B cell (primary cell): ENCODE data around the gene KLHL26. TPM values are rescaled to one million over a fixed set of nuclear protein-coding genes. Genes with fewer than 3 reads are reported as not detected.

Source experiments
- ATAC-seq: fragments of 200-7000 bp; cut with Tn5 transposase; one replicate; pipeline ENCODE4 v1.10.0; 2021; ENCODE audit warnings: low read depth, mild to moderate bottlenecking, moderate number of reproducible peaks, moderate library complexity
- CTCF ChIA-PET: fragments of 350-600 bp; sonication (Branson Sonifier 250); formaldehyde crosslinking; loops from one replicate; lab custom pipeline; 2021; ENCODE audit warnings: antibody characterized with exemption, inconsistent platforms; lab: Charles Lee
- POLR2A ChIA-PET: fragments of 350-600 bp; sonication (Branson Sonifier 250); formaldehyde crosslinking; loops from one replicate; lab custom pipeline; 2021; ENCODE audit warnings: antibody characterized with exemption; lab: Charles Lee
- DNase-seq: peaks from one replicate; pipeline ENCODE4 v3.0.0; 2013
- H2AFZ ChIP-seq: 2 replicates; pipeline ENCODE4 v1.6.1; 2012; ENCODE audit warnings: mild to moderate bottlenecking, low read depth, low read length; ENCODE audit not compliant: insufficient read depth, poor library complexity, severe bottlenecking
- H3K27ac ChIP-seq, 2 donors: 1 replicate in 1 of 2; 2 replicates in 1 of 2; pipeline ENCODE4 v1.5.1; 2012 to 2013; ENCODE audit warnings: low read length in 2 of 2, mild to moderate bottlenecking in 2 of 2, moderate library complexity in 1 of 2
- H3K27me3 ChIP-seq, 4 experiments: fragments of 200-600 bp in 1 of 4; sonication (generic) in 1 of 4; replicated peaks in 1 of 4; 1 replicate in 2 of 4; 2 replicates in 2 of 4; pipeline versions ENCODE4 v1.6.1 to v1.7.0; 2013 to 2016; ENCODE audit warnings: low read length in 3 of 4, mild to moderate bottlenecking in 2 of 4, mixed read lengths in 1 of 4, moderate library complexity in 1 of 4; ENCODE audit not compliant: insufficient read depth in 4 of 4, control insufficient read depth in 3 of 4; ENCODE audit errors: control extremely low read depth in 1 of 4
- H3K36me3 ChIP-seq, 2 experiments: replicated peaks in 1 of 2; 1 replicate in 1 of 2; 2 replicates in 1 of 2; pipeline versions ENCODE4 v1.6.1 to v1.7.1; 2013; ENCODE audit warnings: low read length in 1 of 2; ENCODE audit not compliant: insufficient read depth in 2 of 2, control insufficient read depth in 1 of 2; ENCODE audit errors: control extremely low read depth in 1 of 2, extremely low read depth in 1 of 2
- H3K4me1 ChIP-seq, 2 donors: fragments of 200-600 bp in 1 of 2; sonication (generic) in 1 of 2; 1 replicate in 1 of 2; 2 replicates in 1 of 2; pipeline versions ENCODE4 v1.5.1 to v1.6.1; 2013 to 2017; ENCODE audit warnings: low read length in 2 of 2; ENCODE audit not compliant: control insufficient read depth in 2 of 2, insufficient read depth in 2 of 2
- H3K4me2 ChIP-seq: replicated peaks from 2 replicates; pipeline ENCODE3; 2012; ENCODE audit warnings: mild to moderate bottlenecking, low read depth, low read length; ENCODE audit not compliant: poor library complexity, severe bottlenecking
- H3K4me3 ChIP-seq, 5 experiments: fragments of 200-600 bp in 1 of 5; sonication (generic) in 1 of 5; 1 replicate in 3 of 5; 2 replicates in 2 of 5; pipeline versions ENCODE4 v1.5.1 to v1.7.0; 2011 to 2016; ENCODE audit warnings: low read length in 4 of 5, mild to moderate bottlenecking in 4 of 5, low read depth in 2 of 5, control low read depth in 1 of 5, moderate library complexity in 1 of 5; ENCODE audit not compliant: insufficient read depth in 1 of 5; ENCODE audit errors: control extremely low read depth in 1 of 5, extremely low read depth in 1 of 5
- H3K79me2 ChIP-seq: fragments of 200-600 bp; sonication (generic); one replicate; pipeline ENCODE4 v1.6.0; 2016; ENCODE audit warnings: low read length; ENCODE audit not compliant: control insufficient read depth, insufficient read depth
- H3K9ac ChIP-seq: fragments of 200-600 bp; sonication (generic); 2 replicates; pipeline ENCODE4 v1.6.1; 2017; ENCODE audit warnings: mild to moderate bottlenecking, low read length, moderate library complexity
- H3K9me3 ChIP-seq, 3 donors: one replicate each; pipeline versions ENCODE4 v1.6.1 to v1.7.1; 2013; ENCODE audit warnings: low read length in 2 of 3; ENCODE audit not compliant: control insufficient read depth in 2 of 3, insufficient read depth in 1 of 3; ENCODE audit errors: control extremely low read depth in 1 of 3
- H4K20me1 ChIP-seq: 2 replicates; pipeline ENCODE4 v1.6.0; 2012; ENCODE audit warnings: mild to moderate bottlenecking, low read length; ENCODE audit not compliant: insufficient read depth, control insufficient read depth, poor library complexity, severe bottlenecking
- H3K27ac Mint-ChIP-seq: one replicate; pipeline ENCODE4 v1.8.0; 2021; ENCODE audit warnings: mixed read lengths
- H3K27me3 Mint-ChIP-seq: one replicate; pipeline ENCODE4 v1.8.0; 2021; ENCODE audit warnings: mixed read lengths
- H3K4me1 Mint-ChIP-seq: one replicate; pipeline ENCODE4 v1.8.0; 2021; ENCODE audit warnings: mixed read lengths
- H3K4me3 Mint-ChIP-seq: one replicate; pipeline ENCODE4 v1.8.0; 2021; ENCODE audit warnings: mixed read lengths
- H3K9me3 Mint-ChIP-seq: one replicate; pipeline ENCODE4 v1.8.0; 2022; ENCODE audit warnings: mixed read lengths; ENCODE audit not compliant: insufficient read depth
- CTCF ChIP-seq: fragments of 200-600 bp; IDR thresholded peaks from one replicate; pipeline ENCODE4 v1.8.0; 2022; ENCODE audit warnings: antibody characterized with exemption, mild to moderate bottlenecking
- EZH2 ChIP-seq: IDR thresholded peaks from 2 replicates; pipeline ENCODE4 v1.6.1; 2012; ENCODE audit warnings: borderline replicate concordance, low read depth, mild to moderate bottlenecking, moderate library complexity, low read length; ENCODE audit not compliant: insufficient read depth, poor library complexity, severe bottlenecking
- WGBS: methylation state at CpG from one replicate; pipeline ENCODE4 v1.1.5; 2013; ENCODE audit warnings: missing lambda C conversion rate; ENCODE audit not compliant: insufficient coverage; 5-methylcytosine and 5-hydroxymethylcytosine counted together
- intact Hi-C: fragments of 100-400 bp; cut with micrococcal nuclease; formaldehyde crosslinking; loops from one replicate; pipeline ENCODE4 v1.10.0; 2022
- polyA plus RNA-seq: library from polyadenylated mRNA; depleted of rRNA; stranded (reverse); fragments of >200 nt; gene quantifications from 2 replicates; pipeline ENCODE4 v1.2.3, GENCODE V29; 2012
- total RNA-seq, 2 donors: library from RNA; stranded (reverse); fragments of 120-200 nt in 1 of 2; gene quantifications; 1 replicate in 1 of 2; 2 replicates in 1 of 2; pipeline versions ENCODE4 v1.2.3 to v1.2.4, GENCODE V29; 2013 to 2022

The KLHL26 gene
- total and polyA plus RNA-seq, 2 donors (not counting 1 experiment from before 2014, with no cell fraction given) = 5.0 to 14.6 TPM

GRCh38 chr19:18646535-18647370 is 9.9 kb downstream of the KLHL26 start:
- H3K4me2 ChIP-seq = no peak overlapping the region
- DNase-seq = no peak
- Mint-ChIP-seq H3K9me3 (no peaks in the 10 kb centered on the region), H3K27me3 (no peaks in the 10 kb centered on the region), H3K4me3 (no peak overlapping the region), H3K27ac (no peak overlapping the region), H3K4me1 (peaks cover 37% of the 10 kb centered on the region)
- intact Hi-C loops = no loop called here
- H3K9me3 ChIP-seq = no peaks in the 10 kb centered on the region
- no peaks in the 10 kb centered on the region for H3K27me3 ChIP-seq
- no peak overlapping the region for H3K4me3 ChIP-seq
- H3K9ac ChIP-seq = no peak overlapping the region
- no peaks in the 10 kb centered on the region for H3K36me3 ChIP-seq
- no peak for TF ChIP-seq CTCF
- no peak for TF ChIP-seq EZH2
- H2AFZ ChIP-seq = no peak overlapping the region
- ATAC-seq = no peak
- H3K27ac ChIP-seq = no peak overlapping the region
- peaks cover 31 to 32% of the 10 kb centered on the region in 2 donors for H3K4me1 ChIP-seq
- POLR2A ChIA-PET = no interaction called here
- 97% methylated on average over 29 of the region's 34 CpGs for WGBS
- H4K20me1 ChIP-seq = peaks cover 67% of the 10 kb centered on the region
- CTCF ChIA-PET = no interaction called here
- H3K79me2 ChIP-seq = peaks cover 55% of the 10 kb centered on the region

- POLR2A ChIA-PET = no interaction called here
- WGBS = 100% methylated on average over 1 of the region's 1 CpG
Observed at GRCh38 chr19:18647371-18647767, 10.5 kb downstream of the KLHL26 start.

More at GRCh38 chr19:18647371-18647767, 10.5 kb downstream of the KLHL26 start:
- CTCF ChIA-PET = no interaction called here
- Mint-ChIP-seq H3K9me3 (no peaks in the 10 kb centered on the region), H3K4me3 (no peak overlapping the region), H3K27ac (no peak overlapping the region), H3K27me3 (no peaks in the 10 kb centered on the region), H3K4me1 (peaks cover 37% of the 10 kb centered on the region)
- Histone ChIP-seq H2AFZ (no peak overlapping the region), H3K36me3 (no peaks in the 10 kb centered on the region), H3K79me2 (peaks cover 51% of the 10 kb centered on the region), H3K4me1 (peaks cover 31 to 32% of the 10 kb centered on the region in 2 donors), H3K9ac (no peak overlapping the region), H4K20me1 (peaks cover 67% of the 10 kb centered on the region), H3K27me3 (no peaks in the 10 kb centered on the region), H3K4me2 (no peak overlapping the region), H3K4me3 (no peak overlapping the region), H3K9me3 (no peaks in the 10 kb centered on the region), H3K27ac (no peak overlapping the region)
- DNase-seq (no peak), ATAC-seq (no peak)
- intact Hi-C loops = no loop called here
- TF ChIP-seq EZH2 = no peak
- no peak for TF ChIP-seq CTCF
